ENCODE data around the gene AREL1. TPM values are rescaled to one million over a fixed set of nuclear protein-coding genes. Genes with fewer than 3 reads are reported as not detected.

AREL1 gene
- total RNA-seq, 1 experiment from 2014 or later: 27.7 TPM

GRCh38 chr14:74645756-74646470 lies 67.0 kb downstream of the AREL1 start:
- H3K27ac Mint-ChIP-seq (ENCODE audit: low read depth, unreplicated experiment): no peak overlapping the region
- peaks cover 11% of the 10 kb centered on the region for H3K36me3 Mint-ChIP-seq (ENCODE audit: insufficient read depth, unreplicated experiment)
- peaks cover 26% of the 10 kb centered on the region for H3K4me1 Mint-ChIP-seq (ENCODE audit: insufficient read depth, unreplicated experiment)
- H3K9me3 Mint-ChIP-seq (ENCODE audit: unreplicated experiment): no peaks in the 10 kb centered on the region
- no peak overlapping the region for H3K4me3 Mint-ChIP-seq (ENCODE audit: unreplicated experiment)
- CTCF ChIA-PET: interaction anchor here (0.6 to 1.2 kb wide), 4 partner anchors 27 to 384 kb away, joined by 3 to 4 read pairs (median 4); no protein-coding TSS in a partner anchor
- intact Hi-C loops (cut with micrococcal nuclease): no loop called here
- POLR2A ChIA-PET: interaction anchor here (0.7 kb wide), 1 partner anchor 295 kb away, joined by 3 read pairs; no protein-coding TSS in a partner anchor
- BruUV-seq (replicated peaks): no TSS peak
- H3K27me3 Mint-ChIP-seq (ENCODE audit: insufficient read depth, unreplicated experiment): no peaks in the 10 kb centered on the region
- no peak for TF ChIP-seq CTCF (IDR thresholded peaks at IDR 0.05; ENCODE audit: unreplicated experiment)
- DNase-seq (ENCODE audit: unreplicated experiment): no peak

- TF ChIP-seq CTCF (IDR thresholded peaks at IDR 0.05; ENCODE audit: unreplicated experiment): no peak
- intact Hi-C loops (cut with micrococcal nuclease): no loop called here
- no peak for DNase-seq (ENCODE audit: unreplicated experiment)
- Mint-ChIP-seq H3K27ac (ENCODE audit: low read depth, unreplicated experiment) (no peak overlapping the region), H3K4me3 (ENCODE audit: unreplicated experiment) (no peak overlapping the region), H3K36me3 (ENCODE audit: insufficient read depth, unreplicated experiment) (peaks cover 11% of the 10 kb centered on the region), H3K27me3 (ENCODE audit: insufficient read depth, unreplicated experiment) (no peaks in the 10 kb centered on the region), H3K9me3 (ENCODE audit: unreplicated experiment) (no peaks in the 10 kb centered on the region), H3K4me1 (ENCODE audit: insufficient read depth, unreplicated experiment) (peaks cover 20% of the 10 kb centered on the region)
- no TSS peak for BruUV-seq (replicated peaks)
- CTCF ChIA-PET: interaction anchor here (0.6 to 1.2 kb wide), 3 partner anchors 26 to 117 kb away, joined by 3 to 4 read pairs (median 4); no protein-coding TSS in a partner anchor
- POLR2A ChIA-PET: interaction anchor here (1.4 kb wide), 1 partner anchor 72 kb away, joined by 3 read pairs; no protein-coding TSS in a partner anchor
Measured at GRCh38 chr14:74645244-74645643, 67.6 kb downstream of the AREL1 start.

GRCh38 chr14:74641601-74642391 lies 71.1 kb downstream of the AREL1 start:
- BruUV-seq (replicated peaks): no TSS peak
- Mint-ChIP-seq H3K27me3 (ENCODE audit: insufficient read depth, unreplicated experiment) (no peaks in the 10 kb centered on the region), H3K4me3 (ENCODE audit: unreplicated experiment) (no peak overlapping the region), H3K36me3 (ENCODE audit: insufficient read depth, unreplicated experiment) (peaks cover 11% of the 10 kb centered on the region), H3K4me1 (ENCODE audit: insufficient read depth, unreplicated experiment) (no peaks in the 10 kb centered on the region), H3K27ac (ENCODE audit: low read depth, unreplicated experiment) (no peak overlapping the region), H3K9me3 (ENCODE audit: unreplicated experiment) (no peaks in the 10 kb centered on the region)
- no peak for DNase-seq (ENCODE audit: unreplicated experiment)
- ChIA-PET POLR2A (interaction anchor here (0.7 to 1.2 kb wide), 2 partner anchors 15 to 300 kb away, joined by 3 read pairs; no protein-coding TSS in a partner anchor), CTCF (interaction anchor here (0.6 to 1.0 kb wide), 4 partner anchors 29 to 1346 kb away, joined by 3 to 5 read pairs (median 3); no protein-coding TSS in a partner anchor)
- TF ChIP-seq CTCF (IDR thresholded peaks at IDR 0.05; ENCODE audit: unreplicated experiment): no peak
- intact Hi-C loops (cut with micrococcal nuclease): no loop called here

- H3K4me3 Mint-ChIP-seq (ENCODE audit: unreplicated experiment): no peak overlapping the region
- DNase-seq (ENCODE audit: unreplicated experiment): no peak
- POLR2A ChIA-PET: interaction anchor here (2.0 to 4.2 kb wide), 3 partner anchors 10 to 23 kb away, joined by 6 to 13 read pairs (median 8); no protein-coding TSS in a partner anchor
- BruUV-seq (replicated peaks): no TSS peak
- no peaks in the 10 kb centered on the region for H3K4me1 Mint-ChIP-seq (ENCODE audit: insufficient read depth, unreplicated experiment)
- CTCF ChIA-PET: interaction anchor here (0.7 to 1.0 kb wide), 2 partner anchors 8 to 26 kb away, joined by 3 read pairs; no protein-coding TSS in a partner anchor
- intact Hi-C loops (cut with micrococcal nuclease): no loop called here
- no peak for TF ChIP-seq CTCF (IDR thresholded peaks at IDR 0.05; ENCODE audit: unreplicated experiment)
- H3K27me3 Mint-ChIP-seq (ENCODE audit: insufficient read depth, unreplicated experiment): no peaks in the 10 kb centered on the region
- H3K36me3 Mint-ChIP-seq (ENCODE audit: insufficient read depth, unreplicated experiment): no peaks in the 10 kb centered on the region
- no peaks in the 10 kb centered on the region for H3K9me3 Mint-ChIP-seq (ENCODE audit: unreplicated experiment)
- H3K27ac Mint-ChIP-seq (ENCODE audit: low read depth, unreplicated experiment): no peak overlapping the region
Measured at GRCh38 chr14:74638966-74639365, 73.9 kb downstream of the AREL1 start.

Data from MCF 10A (cell line).